GM18502 (cell line): ENCODE data around the gene NUP107.

Experiments
- ATAC-seq: cut with Tn5 transposase; IDR thresholded peaks from one replicate; pipeline ENCODE4 v1.9.1; 2021; ENCODE audit warnings: mild to moderate bottlenecking; ENCODE audit not compliant: unreplicated experiment, poor library complexity

Gene NUP107

GRCh38 chr12:68793975-68794652 lies 107.3 kb downstream of the NUP107 start:
- ATAC-seq, result no peak

- ATAC-seq, result no peak
Observed at GRCh38 chr12:68794653-68795251, 108.0 kb downstream of the NUP107 start.
